GM23248 (cell line): ENCODE data around the gene ADAMTS17.

Experiments
- EZH2 ChIP-seq: fragments of 200-600 bp; sonication (generic); IDR thresholded peaks from 2 replicates; pipeline ENCODE4 v1.6.1; 2018; ENCODE audit warnings: antibody characterized with exemption, mild to moderate bottlenecking; ENCODE audit not compliant: insufficient read depth, poor library complexity, severe bottlenecking
- EZH2phosphoT487 ChIP-seq: fragments of 200-600 bp; sonication (generic); IDR thresholded peaks from 2 replicates; pipeline ENCODE4 v1.6.1; 2018; ENCODE audit warnings: antibody characterized with exemption, moderate library complexity, mild to moderate bottlenecking, low read depth; ENCODE audit not compliant: insufficient read depth

DNA sequence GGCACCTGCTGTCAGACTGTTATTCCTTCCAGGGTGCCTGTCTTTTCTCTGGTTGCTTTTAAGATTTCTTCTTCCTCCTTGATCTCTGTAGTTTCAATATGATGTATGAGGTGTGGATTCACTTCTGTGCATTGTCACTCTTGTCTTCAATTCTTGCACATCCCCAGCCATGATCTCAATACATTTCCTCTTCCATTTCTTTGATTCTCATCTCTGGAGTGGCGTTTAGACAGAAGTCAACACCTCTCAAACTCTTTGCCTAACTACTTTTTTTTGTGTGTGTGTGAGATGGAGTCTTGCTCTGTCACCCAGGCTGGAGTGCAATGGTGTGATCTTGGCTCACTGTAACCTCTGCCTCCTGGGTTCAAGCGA is 384.1 kb downstream of the ADAMTS17 start:
- TF ChIP-seq EZH2: no peak
- TF ChIP-seq EZH2phosphoT487: no peak
